ENCODE measurements around the gene PHACTR3. TPM values are rescaled to one million over a fixed set of nuclear protein-coding genes. Genes with fewer than 3 reads are reported as not detected.

Gene PHACTR3
- total RNA-seq, 2 donors from 2014 or later = 0.34 TPM; not detected in 1

DNA sequence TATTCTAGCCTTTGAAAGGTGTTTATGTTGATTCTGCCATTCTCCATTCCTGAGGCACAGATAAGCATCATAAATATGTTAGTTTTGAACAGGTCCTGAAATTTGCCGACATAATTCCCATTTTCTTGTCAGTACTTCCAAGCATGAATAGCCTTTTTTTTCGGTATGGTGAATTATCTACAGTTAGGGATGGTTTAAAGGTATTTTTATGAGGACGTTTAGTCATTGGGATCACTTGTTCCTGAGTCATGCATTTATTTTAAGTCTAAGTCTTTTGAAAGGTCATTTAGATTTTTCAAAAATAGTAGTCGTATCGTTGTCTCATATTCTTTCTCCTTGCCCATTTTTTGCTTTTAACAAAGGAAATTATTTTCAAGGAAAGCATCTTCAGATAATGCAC lies 98.7 kb downstream of the PHACTR3 start:
- Histone ChIP-seq H3K36me3 (no peaks in the 10 kb centered on the region), H3K27ac (no peak overlapping the region), H3K4me1 (replicated peaks) (no peaks in the 10 kb centered on the region), H3K27me3 (replicated peaks; ENCODE audit: insufficient read depth) (no peaks in the 10 kb centered on the region), H3K4me3 (no peak overlapping the region), H3K9me3 (no peaks in the 10 kb centered on the region)
- no peak for TF ChIP-seq POLR2A (IDR thresholded peaks at IDR 0.05)
- TF ChIP-seq, protein P1, sequence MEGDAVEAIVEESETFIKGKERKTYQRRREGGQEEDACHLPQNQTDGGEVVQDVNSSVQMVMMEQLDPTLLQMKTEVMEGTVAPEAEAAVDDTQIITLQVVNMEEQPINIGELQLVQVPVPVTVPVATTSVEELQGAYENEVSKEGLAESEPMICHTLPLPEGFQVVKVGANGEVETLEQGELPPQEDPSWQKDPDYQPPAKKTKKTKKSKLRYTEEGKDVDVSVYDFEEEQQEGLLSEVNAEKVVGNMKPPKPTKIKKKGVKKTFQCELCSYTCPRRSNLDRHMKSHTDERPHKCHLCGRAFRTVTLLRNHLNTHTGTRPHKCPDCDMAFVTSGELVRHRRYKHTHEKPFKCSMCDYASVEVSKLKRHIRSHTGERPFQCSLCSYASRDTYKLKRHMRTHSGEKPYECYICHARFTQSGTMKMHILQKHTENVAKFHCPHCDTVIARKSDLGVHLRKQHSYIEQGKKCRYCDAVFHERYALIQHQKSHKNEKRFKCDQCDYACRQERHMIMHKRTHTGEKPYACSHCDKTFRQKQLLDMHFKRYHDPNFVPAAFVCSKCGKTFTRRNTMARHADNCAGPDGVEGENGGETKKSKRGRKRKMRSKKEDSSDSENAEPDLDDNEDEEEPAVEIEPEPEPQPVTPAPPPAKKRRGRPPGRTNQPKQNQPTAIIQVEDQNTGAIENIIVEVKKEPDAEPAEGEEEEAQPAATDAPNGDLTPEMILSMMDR (IDR thresholded peaks at IDR 0.05) = no peak
- 46% methylated on average over 5 of the region's 5 CpGs for WGBS
- DNase-seq (ENCODE audit: low spot score) = no peak
- intact Hi-C loops (cut with DNase I) = no loop called here

GRCh38 chr20:59705651-59706399 lies 101.5 kb downstream of the PHACTR3 start:
- 32% methylated on average over 5 of the region's 5 CpGs for WGBS

DNA sequence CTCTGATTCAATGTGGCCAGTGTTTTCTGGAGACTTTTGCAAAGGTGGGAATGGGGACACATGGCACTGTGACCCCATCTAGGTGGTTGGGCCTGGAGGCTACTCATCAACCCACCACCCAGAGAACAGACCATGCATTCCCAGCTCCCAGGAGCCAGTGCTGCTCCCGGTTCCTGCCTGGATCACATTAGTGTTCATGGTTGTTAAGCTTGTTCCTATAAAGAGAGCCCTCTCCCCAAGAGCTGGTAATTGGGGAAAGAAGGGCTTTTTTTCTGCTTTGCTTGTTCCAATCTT lies 102.0 kb downstream of the PHACTR3 start:
- DNase-seq (ENCODE audit: low spot score) = no peak
- Histone ChIP-seq H3K27ac (no peak overlapping the region), H3K9me3 (no peaks in the 10 kb centered on the region), H3K36me3 (no peaks in the 10 kb centered on the region), H3K27me3 (replicated peaks; ENCODE audit: insufficient read depth) (no peaks in the 10 kb centered on the region), H3K4me1 (replicated peaks) (no peaks in the 10 kb centered on the region), H3K4me3 (no peak overlapping the region)
- WGBS = 13% methylated on average over 1 of the region's 1 CpG
- intact Hi-C loops (cut with DNase I) = no loop called here
- TF ChIP-seq POLR2A (IDR thresholded peaks at IDR 0.05) (no peak), POLR2AphosphoS5 (IDR thresholded peaks at IDR 0.05) (no peak)
- TF ChIP-seq, protein P1 (IDR thresholded peaks at IDR 0.05) = no peak

More at GRCh38 chr20:59705651-59706399, 101.5 kb downstream of the PHACTR3 start:
- H3K4me3 ChIP-seq = no peak overlapping the region
- no peak for DNase-seq (ENCODE audit: low spot score)
- H3K27me3 ChIP-seq (replicated peaks; ENCODE audit: insufficient read depth) = no peaks in the 10 kb centered on the region
- H3K9me3 ChIP-seq = no peaks in the 10 kb centered on the region
- TF ChIP-seq, protein P1 (IDR thresholded peaks at IDR 0.05) = no peak
- TF ChIP-seq POLR2A (IDR thresholded peaks at IDR 0.05) = no peak
- TF ChIP-seq POLR2AphosphoS5 (IDR thresholded peaks at IDR 0.05) = no peak
- no peak overlapping the region for H3K27ac ChIP-seq
- H3K4me1 ChIP-seq (replicated peaks) = no peaks in the 10 kb centered on the region
- intact Hi-C loops (cut with DNase I) = no loop called here
- H3K36me3 ChIP-seq = no peaks in the 10 kb centered on the region

- Histone ChIP-seq H3K36me3 (no peaks in the 10 kb centered on the region), H3K27me3 (replicated peaks; ENCODE audit: insufficient read depth) (no peaks in the 10 kb centered on the region), H3K4me3 (no peak overlapping the region), H3K27ac (no peak overlapping the region), H3K4me1 (replicated peaks) (no peaks in the 10 kb centered on the region), H3K9me3 (no peaks in the 10 kb centered on the region)
- intact Hi-C loops (cut with DNase I) = no loop called here
- no peak for DNase-seq (ENCODE audit: low spot score)
- TF ChIP-seq POLR2A (IDR thresholded peaks at IDR 0.05) = no peak
- TF ChIP-seq, protein P1 (IDR thresholded peaks at IDR 0.05) = no peak
- TF ChIP-seq POLR2AphosphoS5 (IDR thresholded peaks at IDR 0.05) = no peak
- WGBS = 85% methylated on average over 6 of the region's 6 CpGs
Measured at GRCh38 chr20:59708326-59708725, 104.0 kb downstream of the PHACTR3 start.

DNA sequence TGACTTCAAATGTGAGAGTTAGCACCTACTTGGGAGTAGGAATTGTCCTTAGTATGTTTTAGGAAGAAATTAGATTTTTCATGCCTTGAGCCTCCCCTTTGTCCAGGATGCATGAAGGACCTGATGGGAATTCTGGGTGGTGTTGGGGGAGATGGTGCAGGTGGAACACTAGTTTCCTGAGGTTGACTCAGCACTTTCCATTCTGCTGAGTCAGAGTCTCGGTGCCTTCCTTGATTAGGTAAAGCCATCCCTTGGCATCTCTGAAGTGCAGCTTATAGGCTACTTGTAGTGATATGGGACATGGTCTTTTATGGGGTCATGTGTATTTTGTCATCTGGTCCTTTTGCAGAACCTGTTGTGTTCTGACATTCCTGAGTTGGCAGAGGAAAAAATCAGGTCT lies 105.3 kb downstream of the PHACTR3 start:
- no peak overlapping the region for H3K4me3 ChIP-seq
- TF ChIP-seq POLR2A (IDR thresholded peaks at IDR 0.05) (no peak), POLR2AphosphoS5 (IDR thresholded peaks at IDR 0.05) (no peak)
- TF ChIP-seq, protein P1 (IDR thresholded peaks at IDR 0.05) = no peak
- H3K27me3 ChIP-seq (replicated peaks; ENCODE audit: insufficient read depth) = peaks cover under 1% of the 10 kb centered on the region
- no peak for DNase-seq (ENCODE audit: low spot score)
- intact Hi-C loops (cut with DNase I) = no loop called here
- H3K36me3 ChIP-seq = no peaks in the 10 kb centered on the region
- 62% methylated on average over 1 of the region's 1 CpG for WGBS
- H3K27ac ChIP-seq = no peak overlapping the region
- H3K9me3 ChIP-seq = no peaks in the 10 kb centered on the region
- no peaks in the 10 kb centered on the region for H3K4me1 ChIP-seq (replicated peaks)

Measured in prostate gland (tissue), 2 donors.